Urothelium cell line (cell line): Measurements from ENCODE around the gene PPM1L.
A peak's percentile ranks its signal among the peaks of the same experiment; 100 is the strongest.

Source experiments
- DNase-seq: peaks from one replicate; pipeline ENCODE4 v3.0.0; 2011; ENCODE audit warnings: low spot score, mixed read lengths
- FAIRE-seq: peaks from 2 replicates; lab custom pipeline; 2011; peaks lifted over from hg19 to GRCh38; lab: Jason Lieb, UNC

Gene PPM1L

DNA sequence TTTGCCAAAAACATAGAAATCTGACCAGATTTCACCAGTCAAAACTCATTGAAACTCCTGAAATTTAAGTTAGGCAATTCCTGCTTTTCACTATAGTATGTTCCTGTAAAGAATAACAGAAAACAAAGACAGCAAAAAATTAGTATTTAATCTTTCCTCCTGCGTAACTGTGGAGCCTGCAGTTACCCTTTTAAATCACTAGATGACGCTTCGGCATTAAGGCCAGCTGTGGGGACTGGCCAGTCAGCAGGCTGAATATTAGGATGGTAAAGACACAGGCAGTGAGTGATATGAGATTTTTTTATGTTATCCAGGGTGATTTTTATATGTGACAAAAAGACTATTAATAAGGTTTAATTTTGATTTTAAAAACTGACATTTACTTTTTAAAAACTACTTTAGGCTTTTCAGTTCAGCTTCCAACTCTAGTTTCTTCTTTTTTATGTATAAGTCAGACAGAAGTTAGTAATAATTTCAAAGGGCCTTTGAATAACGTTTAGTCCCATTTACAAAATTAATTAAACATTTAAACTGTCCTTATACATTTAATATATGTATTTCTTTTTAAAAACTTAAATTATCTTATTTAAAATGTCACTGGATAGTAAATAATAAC lies 165.1 kb downstream of the PPM1L start:
- no peak for FAIRE-seq
- DNase-seq, result peak; percentile 50

DNA sequence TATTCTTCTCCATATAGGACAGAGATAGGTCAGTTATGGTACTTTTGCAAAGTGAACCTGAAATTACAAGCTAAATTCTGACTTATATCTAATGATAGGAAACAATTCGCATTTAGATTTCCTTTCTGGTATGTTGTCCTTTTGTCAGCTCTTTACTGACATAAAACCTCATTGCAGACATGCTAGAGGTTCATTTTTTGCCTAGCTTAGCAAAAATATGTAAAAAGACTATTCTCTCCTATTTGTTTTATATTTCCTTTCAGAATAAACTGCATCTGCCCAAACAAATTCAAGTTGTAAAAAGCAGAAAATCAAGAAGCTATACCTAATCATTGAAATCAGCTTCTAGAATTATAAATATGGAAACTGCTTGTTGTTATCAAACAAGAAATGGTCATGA lies 168.7 kb downstream of the PPM1L start:
- no peak for FAIRE-seq
- DNase-seq, result no peak

DNA sequence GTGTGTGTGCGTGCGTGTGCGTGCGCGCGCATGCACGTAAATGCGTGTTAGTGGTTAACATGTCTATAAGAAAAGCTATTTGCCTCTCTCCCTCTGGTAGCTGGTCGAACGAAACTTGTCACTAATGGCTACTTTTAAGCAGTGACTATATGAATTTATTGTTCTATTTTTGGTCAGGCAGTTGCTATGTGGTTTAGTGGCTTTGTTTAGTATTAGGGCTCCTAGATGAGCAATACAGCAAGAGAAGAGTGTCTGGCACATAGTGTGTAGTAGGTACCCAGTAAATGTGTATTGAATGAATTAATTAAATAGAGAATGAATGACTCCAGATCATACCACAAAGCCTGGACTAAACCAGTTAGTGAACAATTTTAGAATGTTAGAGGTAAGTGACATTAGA lies 171.6 kb downstream of the PPM1L start:
- FAIRE-seq, result no peak
- no peak for DNase-seq

DNA sequence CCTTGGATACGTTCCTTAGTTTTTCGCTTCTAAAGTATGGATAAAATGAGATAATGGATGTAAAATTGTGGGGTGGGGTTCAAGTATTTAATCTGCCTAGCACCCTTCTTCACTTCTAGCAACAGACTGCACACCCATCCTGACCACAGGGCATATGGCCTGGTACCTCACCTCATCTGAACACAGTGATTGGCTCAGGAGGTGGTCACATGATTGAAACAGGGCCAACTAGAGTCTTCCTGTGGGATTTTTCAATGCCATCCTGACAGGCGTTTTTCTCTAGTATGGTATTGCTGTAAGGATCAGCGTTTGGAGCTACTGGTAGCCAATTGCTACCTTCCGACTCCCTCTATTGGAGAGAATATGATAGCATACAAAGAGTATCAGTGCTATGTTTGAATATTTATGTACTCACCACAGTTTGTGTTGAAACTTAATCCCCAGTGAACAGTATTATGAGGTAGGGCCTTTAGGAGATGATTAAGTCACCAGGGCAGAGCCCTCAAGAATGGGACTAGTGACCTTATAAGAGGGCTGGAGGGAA lies 172.2 kb downstream of the PPM1L start:
- FAIRE-seq, result no peak
- no peak for DNase-seq

DNA sequence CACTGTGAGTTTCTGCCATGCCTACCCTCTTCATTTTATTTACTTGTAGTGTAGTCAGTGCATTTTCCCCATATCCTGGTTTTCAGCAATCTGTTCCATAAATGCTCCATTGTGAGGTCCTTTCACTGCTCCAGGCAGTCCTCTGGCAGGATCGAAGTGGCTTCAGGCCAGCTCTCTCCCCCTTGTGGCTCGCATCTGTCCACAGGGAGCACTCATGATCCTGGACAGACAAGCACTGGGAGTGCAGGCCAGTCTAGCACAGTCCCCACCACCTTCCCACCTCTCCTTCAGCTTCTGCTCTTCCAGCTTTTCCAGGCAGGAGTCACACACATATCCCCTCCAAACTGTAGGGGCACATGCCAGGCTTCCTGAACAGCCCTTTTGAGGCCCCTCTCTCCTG lies 173.6 kb downstream of the PPM1L start:
- FAIRE-seq, result no peak
- DNase-seq, result no peak

DNA sequence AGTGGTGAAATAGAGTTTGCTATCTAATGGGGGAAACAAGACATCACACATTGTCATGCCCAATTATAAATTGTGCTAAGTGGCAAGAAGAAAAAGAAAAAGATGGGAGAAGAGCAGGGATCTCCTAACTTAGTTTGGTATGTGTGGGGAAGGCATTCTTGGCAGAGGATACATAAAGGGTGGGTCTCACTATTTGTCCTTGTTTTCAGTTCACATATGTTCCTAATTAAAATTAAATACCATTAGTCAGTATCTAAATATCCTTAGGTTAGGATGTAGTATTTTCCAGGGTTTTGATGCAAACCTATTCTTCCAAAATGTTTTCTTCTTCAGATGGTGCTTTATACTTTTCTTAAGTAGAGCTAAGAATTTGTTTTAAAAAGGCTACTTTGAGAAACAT lies 175.4 kb downstream of the PPM1L start:
- DNase-seq (no peak), FAIRE-seq (no peak)

DNA sequence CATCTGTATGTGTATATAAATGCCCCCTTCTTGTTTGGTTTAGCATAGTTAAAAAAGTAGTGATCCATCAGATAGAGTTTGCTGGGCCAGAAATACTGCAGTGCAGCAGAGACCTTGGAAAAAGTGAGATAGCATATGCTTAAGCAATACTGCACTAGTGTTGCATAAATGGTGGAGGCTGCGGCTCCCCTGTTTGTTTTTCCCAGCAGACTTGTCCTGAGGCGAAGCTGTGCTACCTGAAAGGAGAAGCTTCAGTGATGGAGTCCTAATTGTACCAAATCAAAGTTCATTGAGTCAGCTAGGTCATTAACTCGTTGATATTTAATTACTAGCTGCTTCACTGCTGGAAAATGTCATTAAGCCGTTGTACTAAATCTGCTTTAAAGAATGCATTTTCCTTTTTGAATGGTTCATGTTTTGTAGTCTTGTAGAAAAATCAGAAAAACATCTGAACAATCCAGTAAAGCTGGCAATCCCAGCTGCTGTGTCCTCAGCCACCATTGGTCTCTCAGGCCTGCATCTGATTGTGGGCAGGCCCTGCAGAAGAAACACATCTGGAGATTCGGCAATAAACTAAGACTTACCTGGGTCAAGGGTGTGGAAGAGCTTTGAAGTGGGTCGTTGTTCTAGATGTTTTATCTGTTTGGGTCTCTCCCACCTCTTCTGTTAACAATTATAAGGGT lies 179.5 kb downstream of the PPM1L start:
- FAIRE-seq, result no peak
- DNase-seq, result no peak

DNA sequence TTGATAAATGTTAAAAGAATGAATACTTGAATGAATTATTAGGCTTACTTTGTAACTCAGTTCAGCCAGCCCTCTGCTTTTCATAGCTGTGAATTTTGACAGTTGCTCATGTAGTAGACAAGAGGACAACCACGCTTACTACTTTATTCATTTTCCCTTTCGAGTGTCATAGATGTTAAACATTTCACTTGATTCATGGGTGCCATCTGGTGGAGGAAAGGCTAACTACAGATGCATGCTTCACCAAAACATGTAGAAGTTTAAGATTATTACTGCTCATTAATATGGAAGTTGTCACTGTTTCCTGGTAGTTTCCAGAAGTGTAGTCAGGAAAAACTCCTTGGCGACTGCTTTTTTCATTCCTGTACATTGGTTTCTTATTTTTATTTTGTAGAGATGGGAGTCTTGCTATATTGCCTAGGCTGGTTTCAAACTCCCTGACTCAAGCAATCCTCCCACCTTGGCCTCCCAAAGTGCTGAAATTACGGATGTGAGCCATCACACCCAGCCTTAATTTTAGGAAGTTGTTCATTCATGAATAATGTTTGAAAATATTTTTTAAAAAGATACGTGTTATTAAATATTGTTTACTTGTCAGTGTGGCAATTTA lies 186.0 kb downstream of the PPM1L start:
- FAIRE-seq (no peak), DNase-seq (peak; percentile 20)

DNA sequence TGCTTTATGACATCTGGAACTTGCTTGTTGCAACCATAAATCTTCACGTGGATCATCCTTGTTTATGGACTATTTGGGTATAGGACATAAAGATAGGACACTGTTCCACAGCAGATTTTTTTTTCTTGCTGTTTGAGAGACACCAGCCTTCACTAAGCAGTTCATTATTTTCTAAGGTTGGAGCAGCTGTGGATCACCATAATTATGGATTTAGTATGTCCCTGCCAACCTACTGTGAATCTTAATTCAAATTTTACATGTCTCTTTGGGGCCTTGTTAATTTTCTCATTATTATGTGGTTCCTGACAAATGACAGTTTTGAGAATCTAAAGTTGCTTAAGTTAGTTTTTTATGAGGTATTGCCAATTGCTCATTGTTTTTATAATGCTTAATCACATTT lies 188.0 kb downstream of the PPM1L start:
- DNase-seq, result no peak
- no peak for FAIRE-seq

DNA sequence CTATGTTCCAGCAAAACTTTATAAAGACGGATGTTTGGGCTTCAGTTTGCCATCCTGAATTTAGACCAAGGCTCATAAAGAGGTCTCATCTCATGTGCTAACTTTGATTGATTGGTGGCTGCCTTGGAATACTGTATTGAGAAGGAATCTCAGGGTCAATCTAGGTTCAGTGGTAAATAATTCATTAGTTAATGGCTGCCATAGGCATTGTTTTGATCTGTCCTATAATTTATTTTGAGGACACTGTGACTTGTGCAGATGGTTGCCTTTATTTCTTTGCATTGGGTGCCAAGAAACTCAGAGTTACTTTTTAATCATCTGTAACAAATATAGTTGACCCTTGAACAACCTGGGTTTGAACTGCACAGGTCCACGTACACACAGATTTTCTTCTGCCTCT lies 189.3 kb downstream of the PPM1L start:
- no peak for DNase-seq
- no peak for FAIRE-seq

DNA sequence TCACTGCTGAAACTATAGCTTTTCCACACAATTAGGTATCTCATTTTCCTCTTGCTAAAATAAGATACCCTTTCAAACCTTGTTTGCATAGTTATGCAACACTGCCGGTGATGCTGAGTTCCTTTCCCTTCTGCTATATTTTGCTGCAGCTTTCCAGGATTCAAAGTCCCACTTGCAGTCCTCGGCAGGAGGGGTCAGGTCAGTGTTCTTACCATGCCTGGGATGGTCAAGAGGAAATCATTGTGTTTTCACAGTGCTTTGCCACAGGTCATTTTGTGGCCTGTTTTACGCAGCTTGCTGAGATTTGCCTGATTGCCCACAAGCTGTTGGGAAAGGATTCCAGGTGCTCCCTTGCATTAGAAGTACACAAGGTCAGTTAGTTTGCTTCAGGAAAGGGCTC lies 192.2 kb downstream of the PPM1L start:
- DNase-seq (no peak), FAIRE-seq (no peak)

DNA sequence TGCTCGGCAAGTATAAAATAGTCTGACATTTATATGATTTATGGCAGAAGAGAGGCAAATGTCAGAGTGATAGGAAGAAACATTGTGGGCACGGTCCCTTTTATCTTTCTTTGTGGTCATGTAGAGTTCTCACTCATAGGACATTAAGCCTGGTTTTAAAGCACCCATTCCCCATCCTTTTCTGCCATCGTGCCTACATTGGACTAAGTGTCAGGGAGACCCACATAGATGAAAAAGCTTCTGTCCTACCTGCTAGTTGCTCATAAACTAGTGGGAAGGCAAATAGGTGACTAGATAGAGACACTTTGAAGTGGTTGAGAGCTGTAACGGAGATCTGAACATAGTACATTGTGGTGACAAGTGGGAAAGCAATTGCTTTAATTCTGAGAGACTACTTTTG lies 193.4 kb downstream of the PPM1L start:
- DNase-seq, result no peak
- no peak for FAIRE-seq

DNA sequence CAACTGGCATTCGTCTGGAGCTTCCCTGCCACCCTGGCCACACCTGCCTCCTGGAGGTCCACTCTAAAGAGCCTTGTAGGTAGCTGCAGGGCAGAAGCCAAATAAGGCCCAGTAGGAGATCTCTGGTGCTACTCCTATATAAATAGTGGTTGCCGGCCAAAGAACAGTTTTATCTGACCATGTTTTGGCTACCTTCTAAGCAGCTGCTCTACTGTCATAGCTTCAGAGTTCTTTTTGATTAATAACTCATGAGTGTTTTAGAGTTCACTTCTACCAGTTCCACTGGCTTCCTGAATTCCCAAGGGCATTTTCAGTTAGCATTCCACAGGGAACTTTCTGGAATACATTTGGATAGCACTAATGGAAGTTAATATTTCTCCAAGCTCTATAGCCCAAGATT lies 194.5 kb downstream of the PPM1L start:
- DNase-seq (no peak), FAIRE-seq (no peak)

DNA sequence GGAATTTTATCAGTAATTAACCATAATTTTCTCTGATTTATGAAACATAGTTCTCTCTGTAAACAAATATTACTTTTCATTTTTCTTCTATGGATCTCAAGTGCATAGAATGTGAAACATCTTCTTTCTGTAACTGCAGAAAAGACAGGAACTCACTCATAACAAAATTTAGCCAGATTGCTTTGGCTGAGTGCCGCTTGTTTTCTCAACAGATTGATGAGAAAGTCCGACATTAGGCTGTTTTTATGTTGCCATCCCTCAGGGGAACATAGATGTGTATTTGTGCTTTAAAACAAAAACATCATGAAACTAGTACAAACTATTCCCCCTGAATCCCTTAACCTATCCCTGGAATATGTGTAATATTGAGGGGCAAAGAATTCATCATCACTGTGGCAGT lies 194.9 kb downstream of the PPM1L start:
- FAIRE-seq (no peak), DNase-seq (no peak)

DNA sequence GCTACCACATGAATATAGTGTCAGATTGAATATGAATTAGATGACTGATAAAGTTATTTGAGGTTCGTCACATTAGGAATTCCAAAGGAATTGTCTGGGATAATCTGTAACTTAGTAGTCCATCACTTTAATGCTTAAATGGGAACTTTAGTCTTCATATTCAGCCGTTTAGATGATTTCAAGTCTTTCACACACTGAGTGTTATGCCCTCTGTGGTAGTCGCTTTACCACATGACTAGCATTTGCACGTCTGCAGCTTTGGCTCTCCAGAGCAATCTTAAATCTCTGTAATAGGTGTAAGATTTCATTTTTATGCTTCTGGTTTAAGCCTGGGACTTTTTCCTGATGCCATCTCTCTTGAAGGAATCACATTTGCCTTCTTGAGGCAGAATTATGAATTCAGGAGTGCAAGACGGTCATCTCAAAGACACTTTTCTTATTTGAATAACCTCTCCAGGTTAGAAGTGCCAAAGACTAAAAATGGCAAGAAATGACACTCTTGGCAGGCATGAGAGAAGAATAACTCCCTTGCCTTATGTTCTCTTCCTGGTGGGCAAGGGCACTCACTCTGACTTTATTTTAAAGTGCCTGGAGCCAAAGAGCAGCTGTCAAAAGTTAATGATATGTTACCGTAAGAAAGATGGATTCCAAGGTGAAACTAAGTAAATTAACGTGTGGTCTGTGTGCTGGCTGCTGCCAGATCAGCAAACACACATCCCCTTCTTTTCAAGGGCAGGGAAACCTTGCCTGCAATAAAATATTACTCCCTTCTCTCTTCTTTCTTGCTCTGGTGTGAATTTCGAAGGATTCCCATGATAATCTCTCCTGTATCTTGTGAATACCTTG lies 195.8 kb downstream of the PPM1L start:
- no peak for DNase-seq
- FAIRE-seq, result no peak

DNA sequence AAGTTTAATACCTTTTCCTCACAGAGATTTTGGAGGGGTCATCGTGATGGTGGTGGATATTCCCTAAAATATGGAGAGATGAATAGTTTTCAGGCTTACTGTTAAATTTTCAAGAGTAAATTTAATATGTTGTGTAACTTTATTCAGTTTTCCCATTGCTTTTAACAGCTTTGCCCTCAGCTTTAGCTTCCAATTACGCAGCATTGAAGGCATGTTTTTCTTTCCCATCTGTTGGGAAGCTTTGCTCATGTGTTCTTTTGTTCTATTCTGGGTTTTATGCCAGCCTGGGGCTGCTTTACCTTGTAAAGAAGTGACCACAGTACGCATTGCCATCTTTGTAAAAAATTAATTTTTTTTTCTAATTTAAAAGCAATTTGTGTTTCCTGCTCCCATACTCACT lies 197.7 kb downstream of the PPM1L start:
- DNase-seq (no peak), FAIRE-seq (no peak)

DNA sequence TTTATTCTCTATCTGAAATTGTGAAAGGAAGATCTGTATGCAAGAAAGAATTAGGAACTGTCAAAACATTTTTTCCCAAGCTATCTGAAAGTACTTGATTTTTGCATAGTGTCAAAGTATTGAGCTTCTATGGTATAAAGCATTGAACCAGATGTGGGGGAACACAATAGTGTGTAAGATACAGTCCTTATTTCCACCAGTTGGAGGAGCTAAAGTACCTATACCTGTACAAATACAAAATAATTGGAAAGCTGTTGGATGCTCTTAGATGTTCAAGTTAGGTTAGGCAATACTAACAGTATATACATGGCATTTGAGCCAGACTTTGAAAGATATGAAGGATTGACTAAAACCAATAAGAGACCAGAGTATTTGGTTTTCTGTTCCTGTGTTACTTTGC lies 200.8 kb downstream of the PPM1L start:
- FAIRE-seq (no peak), DNase-seq (no peak)

DNA sequence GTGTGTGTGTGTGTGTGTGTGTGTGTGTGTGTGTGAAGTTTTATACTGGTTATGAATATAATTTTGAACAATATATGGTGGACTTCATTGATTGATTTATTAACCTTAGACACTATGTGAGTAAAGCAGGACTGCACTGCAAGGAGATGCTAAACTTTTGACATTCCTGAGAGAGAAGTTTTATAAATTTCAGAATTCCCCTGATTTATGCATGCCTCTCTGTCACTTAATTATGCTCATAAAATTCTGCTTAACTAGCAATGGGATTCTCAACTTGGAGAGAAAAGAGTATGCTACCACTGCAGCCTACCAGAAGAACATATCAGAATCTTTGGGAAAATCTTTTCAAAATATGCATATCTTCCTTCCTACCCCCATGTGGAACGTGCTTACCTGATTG lies 204.5 kb downstream of the PPM1L start:
- no peak for DNase-seq
- FAIRE-seq, result no peak

DNA sequence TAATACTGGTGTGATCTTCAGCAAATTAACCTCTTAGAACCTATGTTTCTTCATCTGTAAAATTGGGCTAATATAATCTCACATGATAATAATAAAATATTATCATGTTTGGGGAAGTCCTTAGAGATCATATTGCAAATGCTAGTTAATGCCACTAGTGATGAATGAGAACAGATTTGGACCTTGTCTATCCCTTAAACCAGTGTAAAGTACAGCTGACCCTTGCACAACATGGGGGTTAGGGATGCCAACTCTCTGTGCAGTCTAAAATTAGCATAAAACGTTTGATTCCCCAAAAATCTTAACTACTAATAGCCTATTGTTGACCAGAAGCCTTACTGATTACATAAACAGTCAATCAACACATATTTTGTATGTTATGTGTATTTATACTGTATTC lies 207.9 kb downstream of the PPM1L start:
- no peak for DNase-seq
- no peak for FAIRE-seq

DNA sequence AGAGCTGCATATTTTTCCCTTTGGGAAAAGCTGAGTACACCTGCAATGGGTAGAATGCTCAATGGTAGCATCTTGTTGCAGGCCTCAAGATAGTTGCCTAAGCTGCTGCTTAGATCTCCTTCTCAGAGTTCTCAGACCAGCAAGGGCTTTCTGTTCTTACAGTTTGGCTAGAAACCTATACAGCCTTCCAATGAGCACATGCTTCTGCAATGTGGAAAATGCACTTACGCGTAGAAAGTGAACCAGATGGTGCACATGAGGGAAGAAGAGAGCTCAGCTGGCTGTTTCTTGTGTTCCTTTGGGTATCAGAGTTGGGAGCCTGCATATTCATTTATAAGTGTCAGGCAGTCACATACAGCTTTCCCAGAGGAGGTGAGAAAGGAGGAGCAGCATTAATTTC lies 212.7 kb downstream of the PPM1L start:
- FAIRE-seq, result no peak

DNA sequence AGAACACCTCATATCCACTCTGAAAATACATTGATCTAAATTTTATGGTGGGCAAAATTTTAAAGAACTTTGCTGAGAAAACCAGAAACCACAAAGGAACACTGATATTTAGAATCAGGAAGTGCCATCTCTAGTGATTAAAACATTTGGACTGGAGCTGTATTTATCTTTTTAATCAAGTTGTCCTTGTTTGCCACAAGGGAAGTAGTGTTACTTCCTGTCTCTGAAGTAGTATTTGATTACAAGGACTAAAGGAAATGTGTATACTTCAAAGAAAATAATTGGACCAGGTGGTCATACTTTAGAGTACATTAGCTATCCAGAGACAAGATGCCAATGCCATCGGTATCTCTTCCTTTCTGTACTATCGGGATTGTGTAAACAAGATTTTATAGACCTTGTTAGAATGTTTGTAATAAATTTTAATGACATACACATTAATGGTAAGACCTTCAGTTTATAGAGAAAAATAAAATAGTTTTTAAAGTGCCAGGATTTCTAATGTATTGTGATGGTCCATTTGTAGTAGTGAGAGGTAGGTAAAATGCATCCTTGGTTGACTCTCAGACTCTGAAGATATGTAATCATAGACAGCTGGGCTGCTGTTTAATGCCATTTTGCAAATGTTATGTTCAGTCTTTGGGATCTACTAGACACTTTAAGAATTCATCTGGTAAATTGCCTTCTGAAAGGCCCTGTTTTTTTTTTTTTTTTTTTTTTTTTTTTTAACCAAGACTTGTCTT lies 217.2 kb downstream of the PPM1L start:
- no peak for DNase-seq
- no peak for FAIRE-seq

More for the DNA sequence above, 212.7 kb downstream of the PPM1L start:
- DNase-seq, result no peak
